CD4-positive, alpha-beta T cell treated with Interleukin-10 for 1 hour (primary cell): Measurements from ENCODE around the gene MYO9B.
"Not testable (repeated sequence)": the region's sequence is repeated elsewhere in the genome, so short reads cannot be mapped to it uniquely, and the experiment has no call there.

Source experiments
- DNase-seq: peaks from one replicate; pipeline ENCODE4 v3.0.0-alpha.2; 2020

The MYO9B gene

GRCh38 chr19:17149393-17150135, 74.0 kb downstream of the MYO9B start:
- DNase-seq, result no peak

- no peak for DNase-seq
Observed at GRCh38 chr19:17153996-17154395, 78.4 kb downstream of the MYO9B start.

DNA sequence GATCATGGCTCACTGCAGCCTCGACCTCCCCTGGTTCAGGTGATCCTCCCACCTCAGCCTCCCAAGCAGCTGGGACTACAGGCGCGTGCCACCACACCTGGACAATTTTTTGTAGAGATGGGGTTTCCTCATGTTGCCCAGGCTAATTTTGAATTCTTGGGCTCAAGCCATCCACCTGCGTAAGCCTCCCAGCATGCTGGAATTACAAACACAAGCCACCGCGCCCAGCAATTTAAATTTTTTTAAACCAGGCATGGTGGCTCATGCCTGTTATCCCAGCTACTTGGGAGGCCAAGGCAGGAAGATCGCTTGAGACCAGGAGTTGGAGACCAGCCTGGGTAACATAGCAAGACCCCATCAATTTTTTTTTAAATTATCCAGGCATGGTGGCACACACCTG, 79.7 kb downstream of the MYO9B start:
- no peak for DNase-seq

DNA sequence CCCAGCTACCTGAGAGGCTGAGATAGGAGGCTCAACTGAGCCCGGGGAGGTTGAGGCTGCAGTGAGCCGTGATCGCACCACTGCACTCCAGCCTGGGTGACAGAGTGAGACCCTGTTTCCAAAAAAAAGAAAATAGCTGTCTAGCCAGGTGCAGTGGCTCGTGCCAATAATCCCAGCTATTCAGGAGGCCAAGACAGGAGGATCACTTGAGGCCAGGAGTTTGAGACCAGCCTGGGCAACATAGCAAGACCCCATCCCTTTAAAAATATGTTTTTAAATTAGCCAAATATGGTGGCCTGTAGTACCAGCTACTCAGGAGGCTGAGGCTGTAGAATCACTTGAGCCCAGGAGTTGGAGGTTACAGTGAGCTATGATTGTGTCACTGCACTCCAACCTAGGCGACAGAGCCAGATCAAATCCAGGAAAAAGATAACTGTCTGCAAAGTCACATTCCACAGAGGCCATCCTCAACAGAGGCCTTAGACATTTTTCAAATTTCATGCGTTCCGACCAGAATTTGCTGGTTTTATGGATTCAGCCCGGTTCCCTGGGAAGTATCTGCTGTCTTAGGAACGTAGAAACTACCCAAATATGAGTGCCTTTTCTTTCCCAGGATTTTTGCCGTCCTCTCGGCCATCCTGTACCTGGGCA, 80.8 kb downstream of the MYO9B start:
- no peak for DNase-seq

DNA sequence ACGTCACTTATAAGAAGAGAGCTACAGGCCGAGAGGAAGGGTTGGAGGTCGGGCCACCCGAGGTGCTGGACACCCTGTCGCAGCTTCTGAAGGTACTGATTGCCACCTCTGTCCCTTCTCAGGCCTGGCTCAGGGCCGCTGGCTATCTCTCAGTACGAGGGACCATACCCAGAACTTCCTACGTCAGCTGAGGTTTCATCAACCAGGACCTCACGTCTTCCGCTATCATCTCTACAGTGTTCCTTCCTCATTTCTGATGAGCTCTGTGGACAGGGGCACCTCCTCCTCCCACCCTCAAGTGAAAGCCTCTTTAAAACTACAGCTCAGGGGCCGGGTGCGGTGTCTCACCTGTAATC, 81.3 kb downstream of the MYO9B start:
- DNase-seq, result no peak

DNA sequence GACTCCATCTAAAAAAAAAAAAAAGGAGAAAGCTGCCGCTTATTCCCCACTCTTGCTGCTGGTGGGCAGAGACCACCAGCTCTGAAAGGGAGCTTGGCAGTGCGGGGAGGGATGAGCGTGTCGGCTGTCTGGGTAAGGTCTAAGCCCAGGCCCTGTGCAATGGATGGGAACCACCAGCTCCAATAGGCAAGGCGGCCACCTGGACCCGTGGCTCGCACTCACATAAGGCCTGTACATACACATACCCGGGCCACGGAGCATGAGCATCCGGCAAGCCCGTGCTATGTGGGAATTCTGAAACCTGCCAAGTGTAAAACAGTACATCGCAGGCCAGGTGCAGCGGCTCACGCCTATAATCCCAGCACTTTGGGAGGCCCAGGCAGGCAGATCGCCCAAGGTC, 83.0 kb downstream of the MYO9B start:
- DNase-seq, result no peak

GRCh38 chr19:17159466-17160393, 84.2 kb downstream of the MYO9B start:
- no peak for DNase-seq

DNA sequence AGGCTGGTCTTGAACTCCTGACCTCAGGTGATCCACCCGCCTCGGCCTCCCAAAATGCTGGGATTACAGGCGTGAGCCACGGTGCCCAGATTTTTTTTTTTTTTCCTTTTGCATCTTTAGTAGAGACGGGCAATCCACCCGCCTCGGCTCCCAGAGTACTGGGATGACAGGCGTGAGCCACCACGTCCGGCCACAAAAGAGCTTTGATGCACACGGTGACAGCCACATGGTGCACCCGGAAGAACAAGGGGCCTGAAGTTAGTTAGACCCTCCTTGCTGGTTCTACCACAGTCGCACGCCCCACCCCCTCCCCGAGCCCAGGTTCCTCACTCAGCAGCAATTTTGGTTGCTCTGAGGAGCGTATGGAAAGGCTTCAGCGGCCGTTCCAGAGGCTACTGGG, 85.3 kb downstream of the MYO9B start:
- peak; percentile 21 for DNase-seq

GRCh38 chr19:17162131-17162530, 86.6 kb downstream of the MYO9B start:
- DNase-seq, result not testable (repeated sequence)

GRCh38 chr19:17162580-17162979, 87.0 kb downstream of the MYO9B start:
- no peak for DNase-seq

- DNase-seq, result no peak
Observed at GRCh38 chr19:17163652-17164051, 88.1 kb downstream of the MYO9B start.

GRCh38 chr19:17164639-17165038, 89.1 kb downstream of the MYO9B start:
- DNase-seq, result no peak

- DNase-seq, result no peak
Observed at GRCh38 chr19:17165715-17166114, 90.1 kb downstream of the MYO9B start.

- peak; percentile 39 for DNase-seq
Observed at GRCh38 chr19:17170538-17171297, 95.1 kb downstream of the MYO9B start.

GRCh38 chr19:17171874-17172273, 96.3 kb downstream of the MYO9B start:
- DNase-seq, result no peak

- DNase-seq, result no peak
Observed at GRCh38 chr19:17172624-17173345, 97.2 kb downstream of the MYO9B start.

- no peak for DNase-seq
Observed at GRCh38 chr19:17178291-17178690, 102.7 kb downstream of the MYO9B start.

GRCh38 chr19:17180997-17181702, 105.6 kb downstream of the MYO9B start:
- DNase-seq, result no peak

GRCh38 chr19:17183271-17183761, 107.7 kb downstream of the MYO9B start:
- peak; percentile 26 for DNase-seq

DNA sequence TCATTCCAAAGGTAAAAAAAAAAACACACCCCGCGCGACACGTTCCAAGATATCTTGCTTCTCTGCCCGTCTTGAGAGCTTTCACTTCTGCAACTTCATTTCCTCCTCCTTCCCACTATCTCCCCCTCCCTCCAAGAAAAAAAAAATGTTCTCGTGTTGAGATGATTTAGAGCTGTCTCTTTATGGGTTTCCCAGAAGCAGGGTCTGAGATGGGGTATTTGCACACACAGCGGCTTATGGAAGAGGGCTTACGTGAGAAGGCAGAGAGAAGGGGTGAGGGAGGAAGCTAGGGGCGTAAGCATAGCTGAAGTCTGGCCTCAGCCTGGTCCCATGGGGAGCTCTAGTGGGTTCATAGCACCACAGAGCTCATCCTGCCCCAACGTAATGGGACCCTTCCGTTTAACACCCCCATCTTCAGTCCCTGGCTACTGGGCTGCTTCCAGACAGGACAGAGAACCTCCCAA, 108.3 kb downstream of the MYO9B start:
- peak; percentile 28 for DNase-seq

DNA sequence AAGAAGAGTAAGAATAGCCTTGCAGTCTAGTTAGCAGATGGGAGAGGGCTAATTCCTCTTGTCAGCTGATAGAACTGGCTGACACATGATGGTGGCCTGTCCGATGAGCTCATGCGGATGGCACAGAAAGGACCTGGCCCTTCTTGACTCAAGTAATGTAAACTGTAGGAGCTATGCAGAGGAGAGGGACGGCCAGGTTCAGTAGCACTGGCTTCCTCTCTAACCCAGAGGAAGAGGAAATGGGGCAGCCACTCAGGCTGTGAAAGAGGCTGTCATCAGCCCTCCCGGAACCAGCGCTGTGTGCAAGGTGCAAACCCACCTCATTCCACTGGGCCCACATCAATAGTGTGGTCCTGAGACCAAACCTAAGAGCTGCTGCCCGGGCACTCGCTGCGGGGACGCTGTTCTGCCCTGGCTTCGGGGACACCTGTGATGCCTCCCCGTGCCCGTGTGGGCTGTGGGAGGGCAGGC, 108.8 kb downstream of the MYO9B start:
- peak; percentile 66 for DNase-seq
